MM.1S (cell line): ENCODE data around the gene GOLGA7B.
A peak's percentile ranks its signal among the peaks of the same experiment; 100 is the strongest.

Experiments used
- CTCF ChIP-seq: fragments of 300-600 bp; sonication (generic); IDR thresholded peaks from 2 replicates; pipeline ENCODE4 v1.5.1; 2016; ENCODE audit warnings: antibody characterized with exemption, low read length, mixed read lengths
- EZH2 ChIP-seq: fragments of 300-600 bp; sonication (generic); optimal IDR thresholded peaks from 2 replicates; pipeline ENCODE3; 2017; ENCODE audit warnings: low read depth, mild to moderate bottlenecking, antibody characterized with exemption, low read length, mixed read lengths

- TF ChIP-seq CTCF, result peak; percentile 85
- no peak for TF ChIP-seq EZH2
Measured at GRCh38 chr10:97869091-97870042, 19.7 kb downstream of the GOLGA7B start.
